H4 (cell line): ENCODE data around the gene CNGB1. TPM values are rescaled to one million over a fixed set of nuclear protein-coding genes. Genes with fewer than 3 reads are reported as not detected.

Source experiments
- DNase-seq: peaks from one replicate; pipeline ENCODE4 v3.0.0-alpha.2; 2015; ENCODE audit warnings: low spot score
- total RNA-seq: library from RNA; depleted of rRNA; stranded (reverse); fragments of >200 nt; shearing (Covaris generic); gene quantifications from 2 replicates; pipeline ENCODE4 v1.2.3, GENCODE V29; 2014

CNGB1 gene
- total RNA-seq, 1 experiment from 2014 or later, result 0.06 TPM

GRCh38 chr16:57972306-57972705 lies 1.4 kb upstream of the CNGB1 start:
- DNase-seq, result no peak

- DNase-seq, result no peak
Measured at GRCh38 chr16:57971848-57972247, 920 bp upstream of the CNGB1 start.

DNA sequence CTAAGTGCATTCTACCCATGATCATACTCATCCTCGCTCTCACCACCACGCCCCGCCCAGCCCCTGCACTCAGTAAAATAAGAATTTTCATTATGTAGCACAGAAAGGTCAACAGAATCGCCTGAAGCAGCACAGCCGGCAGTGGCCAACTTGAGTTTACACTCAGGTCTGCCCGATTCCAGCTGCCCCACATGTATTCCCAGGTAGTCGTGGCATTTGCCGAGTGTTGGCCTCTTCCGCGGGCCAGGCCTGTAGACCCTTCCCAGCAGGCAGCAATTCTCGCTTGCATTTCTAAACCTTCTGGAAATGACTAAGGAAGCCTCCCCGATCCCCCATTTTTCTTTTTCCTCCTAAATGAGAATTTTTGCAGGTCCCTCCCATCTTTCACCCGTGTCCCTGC lies 609 bp downstream of the CNGB1 start:
- DNase-seq, result no peak

- no peak for DNase-seq
Measured at GRCh38 chr16:57969451-57970123, 1.3 kb downstream of the CNGB1 start.

- DNase-seq, result no peak
Measured at GRCh38 chr16:57967916-57968315, 3.0 kb downstream of the CNGB1 start.

- DNase-seq, result no peak
Measured at GRCh38 chr16:57966986-57967385, 3.9 kb downstream of the CNGB1 start.

DNA sequence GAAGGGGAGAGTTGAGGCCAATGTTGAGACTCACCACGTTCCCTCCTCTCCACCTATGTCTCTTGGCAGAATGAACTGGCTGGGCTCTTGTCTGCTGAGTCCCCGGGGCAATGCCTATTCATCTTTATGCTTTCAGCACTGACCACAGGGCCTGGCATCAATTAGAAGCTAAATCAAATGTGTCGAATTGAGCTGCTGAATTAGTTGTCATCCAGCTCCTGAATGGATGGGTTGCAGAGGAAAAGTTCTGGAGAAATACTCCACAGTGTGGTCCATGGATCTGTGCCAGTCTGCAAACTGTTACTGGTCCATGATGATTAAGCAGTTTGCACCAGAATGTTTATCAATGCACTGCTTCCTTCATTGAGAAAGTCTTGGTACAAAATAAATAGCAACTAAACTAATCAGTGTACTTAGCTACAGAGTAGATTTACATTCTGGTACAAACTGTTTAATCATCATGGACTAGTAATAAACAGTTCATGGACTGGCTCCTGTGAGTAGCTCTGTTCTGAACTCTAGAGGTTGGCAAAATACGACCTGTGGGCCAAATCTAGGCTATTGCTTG lies 4.6 kb downstream of the CNGB1 start:
- DNase-seq, result peak; percentile 41

DNA sequence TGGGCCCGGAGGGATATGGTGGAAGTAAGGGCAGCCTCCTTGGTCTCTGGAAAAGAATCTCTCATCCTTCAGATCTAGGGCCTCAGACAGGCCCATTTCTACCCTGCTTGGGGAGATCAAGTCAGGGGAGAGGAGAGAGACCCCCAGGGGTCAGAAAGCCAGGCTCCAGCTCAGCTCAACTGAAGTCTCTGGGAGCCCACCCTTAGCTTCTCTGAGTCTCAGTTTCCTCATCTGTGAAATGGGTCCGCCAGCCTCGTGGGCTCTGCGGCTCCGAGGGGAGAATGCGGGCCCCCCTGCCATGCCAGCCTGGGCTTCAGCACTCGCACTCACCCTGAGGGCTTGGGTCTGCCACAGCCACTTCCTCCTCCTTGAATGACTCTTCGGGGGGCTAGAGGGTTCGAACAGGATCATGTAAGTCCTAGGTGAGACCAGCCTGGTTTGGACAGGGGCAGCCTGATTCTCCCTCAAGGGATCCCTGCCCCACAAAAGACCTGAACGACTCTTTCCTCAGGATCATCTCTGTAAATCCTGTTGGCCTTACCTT lies 6.7 kb downstream of the CNGB1 start:
- no peak for DNase-seq

- DNase-seq, result no peak
Measured at GRCh38 chr16:57962756-57963155, 8.2 kb downstream of the CNGB1 start.

DNA sequence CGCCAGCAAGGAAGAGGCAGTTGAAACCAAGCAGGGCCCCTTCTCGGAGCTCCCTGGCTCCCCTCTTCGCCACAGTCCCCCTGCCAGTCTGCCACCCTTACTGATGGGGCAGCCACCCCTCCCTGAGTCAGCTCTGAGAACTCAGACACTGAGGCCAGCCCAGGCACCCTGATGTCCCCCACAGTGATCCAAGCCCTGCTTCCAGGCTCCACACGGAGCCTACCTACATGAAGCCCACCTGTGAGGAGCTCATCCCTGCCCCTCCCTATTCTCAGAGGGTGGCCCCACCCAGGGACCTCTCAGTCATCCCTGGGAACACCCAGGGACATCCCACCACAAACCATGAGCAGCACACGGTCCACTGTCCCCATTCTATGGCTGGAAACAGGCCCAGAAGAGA lies 8.9 kb downstream of the CNGB1 start:
- DNase-seq, result no peak

- DNase-seq, result no peak
Measured at GRCh38 chr16:57961538-57961937, 9.4 kb downstream of the CNGB1 start.

DNA sequence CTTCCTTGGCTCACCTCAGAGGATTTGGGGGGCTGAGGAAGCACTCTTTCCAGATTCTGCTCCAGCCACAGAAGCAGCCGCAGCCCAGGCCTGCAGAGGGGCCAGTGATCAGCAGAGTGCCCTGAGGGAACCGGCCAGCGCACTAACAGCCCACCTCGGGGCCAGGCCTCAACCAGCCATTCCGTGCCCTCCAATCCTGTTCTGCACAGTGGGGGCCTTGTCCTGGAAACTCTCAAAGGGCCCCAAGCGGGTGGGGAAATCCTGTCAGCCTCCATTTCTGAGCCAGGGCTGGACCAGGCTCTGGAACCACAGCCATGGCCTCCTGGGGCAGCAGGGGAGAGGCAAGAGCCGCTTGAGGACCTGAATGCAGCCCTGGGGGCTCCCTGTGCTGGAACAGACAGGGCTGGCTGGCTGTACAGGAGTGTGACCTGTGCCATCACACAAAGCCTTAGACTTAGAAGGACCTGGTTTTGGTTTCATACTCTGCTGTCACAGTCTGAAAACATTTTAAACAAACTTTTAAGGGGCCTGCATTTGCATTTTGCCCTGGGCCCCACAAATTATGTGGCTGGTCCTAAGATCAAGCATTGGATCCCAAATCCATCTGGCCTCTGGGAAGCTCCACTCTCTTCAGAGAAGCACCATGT lies 10.0 kb downstream of the CNGB1 start:
- DNase-seq, result no peak

DNA sequence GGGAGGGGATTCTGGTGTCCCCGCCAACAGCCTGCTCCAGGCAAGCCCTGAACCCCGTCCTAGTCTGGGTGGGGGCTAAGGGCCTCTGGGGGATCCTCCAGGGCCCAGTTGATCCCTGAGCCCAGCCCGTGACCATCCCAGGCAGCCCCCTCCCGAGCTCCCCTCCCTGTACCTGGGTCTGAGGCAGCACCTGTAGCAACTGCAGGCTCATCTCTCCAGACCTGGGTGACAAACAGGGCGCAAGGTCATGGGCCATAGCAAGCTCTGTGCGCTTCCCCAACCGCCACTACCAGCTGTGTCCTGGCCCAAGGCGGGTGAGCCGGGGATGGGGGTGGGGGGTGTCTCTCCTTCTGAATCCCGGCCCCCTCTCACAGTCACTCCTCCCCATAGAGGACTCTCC lies 10.6 kb downstream of the CNGB1 start:
- DNase-seq, result no peak

- no peak for DNase-seq
Measured at GRCh38 chr16:57959804-57960203, 11.1 kb downstream of the CNGB1 start.

DNA sequence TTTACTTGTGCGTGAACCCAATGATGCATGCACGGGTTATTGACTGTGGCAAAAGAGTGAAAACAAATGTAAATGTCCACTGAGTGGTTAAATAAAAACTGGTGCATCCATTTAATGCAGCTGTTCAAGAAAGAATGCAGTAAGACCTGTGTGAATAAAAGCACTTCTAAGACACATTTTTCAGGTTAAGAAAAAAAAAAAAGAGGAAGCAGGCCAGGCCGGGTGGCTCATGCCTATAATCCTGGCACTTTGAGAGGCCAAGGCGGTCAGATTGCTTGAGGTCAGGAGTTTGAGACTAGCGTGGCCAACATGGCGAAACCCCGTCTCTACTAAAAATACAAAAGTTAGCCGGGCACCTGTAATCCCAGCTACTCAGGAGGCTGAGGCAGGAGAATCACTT lies 11.8 kb downstream of the CNGB1 start:
- DNase-seq, result no peak

DNA sequence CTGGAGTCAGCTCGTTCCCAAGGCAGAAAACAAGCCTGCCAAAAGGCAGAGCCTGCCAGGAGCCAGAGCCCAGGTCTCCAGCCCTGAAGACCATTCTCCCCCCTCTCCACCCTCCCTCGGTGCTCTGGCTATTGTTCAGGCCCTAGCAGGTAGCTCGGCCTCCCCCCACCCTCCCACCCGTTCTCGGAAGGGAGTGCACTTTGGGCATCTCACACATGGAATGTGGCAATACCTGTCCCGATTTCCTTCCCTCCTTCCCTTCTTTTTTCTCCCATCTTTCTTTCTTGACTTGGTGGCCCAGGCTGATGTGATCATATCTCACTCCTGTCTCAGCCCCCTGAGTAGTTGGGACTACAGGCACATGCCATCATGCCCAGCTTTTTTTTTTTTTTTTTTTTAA lies 12.4 kb downstream of the CNGB1 start:
- DNase-seq, result no peak

DNA sequence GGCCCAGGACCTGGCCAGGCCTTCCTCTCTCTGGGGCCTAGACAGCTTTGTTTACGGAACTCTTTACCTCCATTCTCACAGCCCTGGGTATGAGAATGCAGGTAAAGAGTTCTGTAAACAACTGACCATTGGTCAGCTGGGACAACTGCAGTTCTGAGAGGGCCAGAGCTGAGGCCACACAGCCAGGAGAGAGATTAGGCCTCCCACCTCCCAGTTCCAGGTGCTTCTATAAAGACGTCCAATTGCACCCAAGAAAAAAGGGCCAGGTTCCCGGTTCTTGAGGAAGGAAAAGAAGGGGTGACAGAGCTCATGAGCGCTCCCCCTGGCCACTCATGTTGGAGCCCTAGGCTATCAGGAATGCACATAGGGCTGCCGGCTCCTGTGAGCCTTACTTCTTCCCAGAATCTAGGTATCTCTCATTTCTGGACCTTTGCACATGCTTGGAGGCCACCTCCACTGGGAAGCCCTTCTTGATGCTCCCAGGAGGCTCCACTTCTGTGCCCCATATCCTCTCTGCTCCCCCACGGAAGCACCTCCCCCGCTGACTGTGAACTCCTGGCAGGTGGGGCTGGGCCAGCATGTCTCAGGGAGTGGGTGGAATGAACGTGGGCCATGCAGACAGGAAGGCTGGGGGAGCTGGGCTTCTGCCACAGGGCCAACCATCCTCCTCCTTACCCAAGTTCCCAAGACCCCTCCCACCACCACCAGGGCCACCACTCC lies 13.1 kb downstream of the CNGB1 start:
- DNase-seq, result no peak

DNA sequence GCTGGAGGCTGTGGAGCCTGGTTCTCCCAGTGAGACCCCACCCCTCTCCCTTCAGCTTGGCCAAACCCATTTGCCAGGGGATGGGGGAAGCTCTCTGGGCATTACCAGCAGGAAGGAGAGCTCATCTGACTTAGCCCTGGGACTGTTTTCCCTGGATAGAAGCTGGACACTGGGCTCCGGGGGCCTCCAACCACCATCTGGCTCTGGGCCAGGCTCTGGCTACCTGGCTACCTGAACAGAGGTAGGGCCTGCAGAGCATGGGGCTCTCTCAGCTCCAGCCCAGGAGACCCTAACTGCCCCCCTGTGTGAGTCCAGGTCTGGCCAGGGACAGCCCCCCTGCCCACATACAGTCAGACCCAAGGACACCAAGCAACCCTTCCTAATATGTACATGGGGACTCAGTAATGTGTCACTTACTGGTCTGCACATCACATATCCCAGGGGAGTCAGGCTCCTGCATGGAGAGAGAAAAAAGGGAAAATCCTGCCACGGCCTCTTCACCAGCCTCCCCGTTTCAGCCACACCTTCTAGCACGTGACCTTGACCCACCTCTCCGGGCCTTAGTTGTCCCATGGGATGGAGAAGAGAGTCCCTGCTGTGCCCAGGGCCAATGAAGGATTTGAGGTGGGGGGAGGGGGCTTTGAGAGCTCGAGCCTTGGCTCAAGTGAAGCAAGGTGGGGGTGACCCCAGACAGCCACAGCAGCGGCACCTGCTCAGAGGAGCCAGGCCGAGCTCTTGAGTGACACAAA lies 13.8 kb downstream of the CNGB1 start:
- no peak for DNase-seq

GRCh38 chr16:57956270-57956808 lies 14.6 kb downstream of the CNGB1 start:
- no peak for DNase-seq

- DNase-seq, result peak; percentile 59
Measured at GRCh38 chr16:57955572-57956188, 15.2 kb downstream of the CNGB1 start.

DNA sequence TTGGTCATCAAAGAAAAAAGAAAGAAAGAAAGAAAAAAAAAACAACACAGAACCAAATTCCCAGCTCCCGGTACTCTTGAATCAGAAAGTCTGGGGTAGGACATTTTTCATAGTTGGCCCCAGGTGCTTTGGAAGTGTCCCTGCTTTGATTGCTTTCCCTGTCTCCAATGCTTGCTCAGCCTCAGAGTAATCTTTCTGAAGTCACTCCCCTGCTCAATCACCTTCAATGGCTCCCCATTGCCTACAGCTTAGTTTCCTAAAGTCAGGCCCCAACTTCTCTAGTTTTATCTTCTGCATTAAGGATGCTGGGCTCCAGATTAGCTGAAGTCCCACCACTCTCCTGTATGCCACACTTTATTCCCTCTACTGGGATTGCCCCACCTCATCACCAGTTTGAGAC lies 17.1 kb downstream of the CNGB1 start:
- no peak for DNase-seq
